NT2/D1 (cell line): ENCODE measurements around the gene S100A7.

ENCODE experiments used
- SUZ12 ChIP-seq: IDR thresholded peaks from 2 replicates; pipeline ENCODE4 v1.6.1; 2011; ENCODE audit not compliant: insufficient read length, insufficient read depth; ENCODE audit errors: extremely low read depth
- YY1 ChIP-seq: IDR thresholded peaks from 2 replicates; pipeline ENCODE4 v1.6.1; 2011; ENCODE audit not compliant: insufficient read length, insufficient read depth
- ZNF274 ChIP-seq: IDR thresholded peaks from 2 replicates; pipeline ENCODE4 v1.6.1; 2011; ENCODE audit warnings: mild to moderate bottlenecking, low read depth, low read length

DNA sequence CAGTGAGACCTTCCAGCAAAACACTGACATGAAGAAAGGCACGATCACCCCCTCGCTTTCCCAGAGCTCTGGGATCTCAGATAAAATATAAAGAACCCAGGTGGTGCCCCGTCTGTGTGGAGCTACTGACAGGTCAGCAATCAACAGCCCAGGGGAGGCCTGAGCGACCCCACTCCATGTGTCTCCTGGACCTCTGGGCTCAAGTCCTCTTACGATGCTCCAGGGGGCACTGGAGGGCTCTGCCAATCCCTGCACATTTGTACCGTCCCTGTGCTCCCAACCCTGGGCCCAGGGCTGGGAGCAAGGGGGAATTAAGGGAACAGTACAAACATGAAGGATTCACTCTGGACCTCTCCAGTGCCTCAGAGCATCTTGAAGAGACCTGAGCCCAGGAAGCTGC is 31.7 kb downstream of the S100A7 start:
- TF ChIP-seq YY1 (no peak), SUZ12 (no peak), ZNF274 (no peak)
